GM12875 (cell line): ENCODE measurements around the gene TXNDC12.

Experiments
- H3K4me3 ChIP-seq: one replicate; pipeline ENCODE4 v1.5.1; 2011; ENCODE audit warnings: low read depth, low read length, control low read depth
- CTCF ChIP-seq: IDR thresholded peaks from 2 replicates; pipeline ENCODE4 v1.5.1; 2011; ENCODE audit warnings: low read depth, mild to moderate bottlenecking, control low read depth, inconsistent platforms, low read length, moderate library complexity, borderline replicate concordance; ENCODE audit not compliant: insufficient read depth

The TXNDC12 gene

GRCh38 chr1:52045236-52045635, 9.8 kb downstream of the TXNDC12 start:
- TF ChIP-seq CTCF = no peak
- no peak overlapping the region for H3K4me3 ChIP-seq

DNA sequence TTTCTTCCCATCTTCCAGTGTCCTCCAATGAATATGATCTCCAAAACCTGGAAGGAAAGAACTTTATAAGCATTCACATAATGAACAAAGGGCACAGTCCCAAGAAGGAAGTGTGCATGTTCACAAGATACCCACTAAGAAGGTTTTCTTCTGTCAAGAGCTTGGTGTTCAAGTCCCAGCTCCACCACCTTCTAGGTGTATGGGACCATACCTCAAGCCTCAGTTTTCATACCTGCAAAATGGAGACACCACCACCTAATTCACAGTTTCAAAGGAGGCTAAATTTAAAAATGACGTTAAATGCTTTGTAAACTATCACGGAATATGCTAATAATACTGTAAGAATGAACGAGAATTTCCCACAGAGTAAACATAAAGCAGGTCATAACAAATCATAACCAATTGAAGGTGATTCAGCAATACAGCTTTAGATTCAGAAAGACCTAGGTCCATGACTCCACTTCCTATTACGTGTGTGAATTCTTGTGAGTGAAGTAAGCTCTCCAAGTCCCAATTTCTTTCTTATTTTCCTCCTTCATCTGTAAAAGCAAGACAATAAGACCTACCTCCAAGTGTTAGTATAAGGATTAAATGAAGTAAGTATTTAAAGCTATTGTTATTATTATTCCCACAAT, 13.3 kb downstream of the TXNDC12 start:
- TF ChIP-seq CTCF = no peak
- no peak overlapping the region for H3K4me3 ChIP-seq

DNA sequence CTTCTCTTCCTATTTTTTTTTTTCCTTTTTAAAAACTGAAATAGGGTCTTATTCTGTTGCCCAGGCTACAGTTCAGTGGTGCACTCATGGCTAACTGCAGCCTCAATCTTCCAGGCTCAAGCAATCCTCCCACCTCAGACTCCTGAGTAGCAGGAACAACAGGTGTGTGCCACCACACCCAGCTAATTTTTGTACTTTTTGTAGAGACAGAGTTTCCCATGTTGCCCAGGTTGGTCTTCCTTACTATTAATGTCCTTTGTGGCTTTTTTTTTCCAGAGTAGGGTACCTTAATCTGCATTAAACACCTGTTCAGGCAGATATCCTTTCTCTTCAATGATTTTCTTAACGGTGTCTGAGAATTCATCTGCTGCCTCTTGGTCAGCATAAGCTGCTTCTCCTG, 17.1 kb downstream of the TXNDC12 start:
- H3K4me3 ChIP-seq = no peak overlapping the region
- no peak for TF ChIP-seq CTCF

GRCh38 chr1:52037402-52037814, 17.6 kb downstream of the TXNDC12 start:
- TF ChIP-seq CTCF = no peak
- no peak overlapping the region for H3K4me3 ChIP-seq

DNA sequence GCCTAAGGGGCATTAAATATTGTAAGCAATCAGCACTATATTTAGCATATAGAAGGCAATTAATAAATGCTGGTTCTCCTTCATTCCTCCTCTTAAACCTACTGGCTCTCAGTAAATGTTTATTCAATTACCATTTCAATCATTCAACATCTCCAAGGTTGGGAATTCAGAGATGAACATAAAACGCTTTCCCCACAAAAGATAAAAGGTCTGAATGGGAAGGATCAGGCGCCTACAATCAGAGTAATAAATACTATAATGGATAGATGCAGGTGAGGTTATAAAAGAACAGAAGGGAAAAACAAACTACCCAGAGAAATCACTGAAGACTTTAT, 21.0 kb downstream of the TXNDC12 start:
- TF ChIP-seq CTCF = no peak
- no peak overlapping the region for H3K4me3 ChIP-seq

DNA sequence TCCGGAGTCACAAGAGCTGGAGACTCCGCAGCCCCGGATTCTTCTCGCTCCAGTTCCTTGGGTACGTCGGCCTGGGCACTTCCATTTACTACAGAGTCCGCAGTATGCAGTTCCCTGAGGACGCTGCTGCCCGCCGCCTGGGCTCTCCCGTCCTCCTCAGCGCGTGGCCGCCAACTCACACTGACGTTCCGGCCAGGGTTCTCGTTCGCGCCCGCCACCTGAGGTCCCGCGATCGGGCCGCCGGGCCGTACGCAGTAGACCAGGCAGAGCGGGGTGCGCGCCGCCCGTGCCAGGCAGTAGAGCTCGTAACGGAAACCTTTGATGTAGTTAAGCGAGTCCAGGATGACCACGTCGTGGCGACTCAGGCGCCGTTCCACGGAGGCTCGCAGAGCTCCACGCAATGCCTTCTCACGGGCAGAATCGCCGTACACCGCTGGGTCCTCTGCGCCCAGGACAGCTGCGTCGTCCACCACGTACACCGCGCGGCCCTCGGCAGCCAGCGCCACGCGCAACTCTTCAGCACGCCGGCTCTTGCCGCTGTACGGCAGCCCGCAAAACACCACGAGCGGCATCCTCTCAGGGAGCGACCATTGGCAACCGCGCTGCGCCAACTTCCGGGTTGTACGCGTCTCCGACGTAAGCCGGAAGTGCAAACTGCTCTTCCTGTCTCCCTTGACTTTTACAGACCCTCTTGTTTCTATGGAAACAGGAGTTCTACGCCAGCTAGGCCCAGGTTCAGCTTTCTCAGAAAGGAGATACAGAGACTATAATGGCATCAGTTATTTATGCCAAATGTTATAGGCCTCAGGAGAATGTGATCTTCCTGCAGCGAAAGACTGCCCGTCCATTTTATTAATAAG, 21.6 kb downstream of the TXNDC12 start, which contains the start of gene KTI12:
KTI12 (minus strand) TSS at position 621 of the 860 bp plus-strand sequence; CDS start at position 572, 49 bp downstream.
- H3K4me3 ChIP-seq = peak within 1 kb of the TSS; percentile 70
- TF ChIP-seq CTCF = no peak

- no peak for TF ChIP-seq CTCF
- peak overlapping the region; percentile 70 for H3K4me3 ChIP-seq
These were observed 22.2 kb downstream of the TXNDC12 start for GRCh38 chr1:52032785-52033131.
